HG03103 (cell line): ENCODE data around the gene POLR1D.

Source experiments
- ATAC-seq: cut with Tn5 transposase; IDR thresholded peaks from one replicate; pipeline ENCODE4 v1.9.1; 2021; ENCODE audit warnings: low read depth; ENCODE audit not compliant: unreplicated experiment

The POLR1D gene, protein sequence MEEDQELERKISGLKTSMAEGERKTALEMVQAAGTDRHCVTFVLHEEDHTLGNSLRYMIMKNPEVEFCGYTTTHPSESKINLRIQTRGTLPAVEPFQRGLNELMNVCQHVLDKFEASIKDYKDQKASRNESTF

GRCh38 chr13:27621366-27622101 is at the start of gene POLR1D:
POLR1D (plus strand) TSS chr13:27621892; CDS start chr13:27621984, 92 bp downstream.
- ATAC-seq, result peak; percentile 49

- no peak for ATAC-seq
Measured at GRCh38 chr13:27572234-27572901, 49.3 kb upstream of the POLR1D start.

- ATAC-seq, result no peak
Measured at GRCh38 chr13:27573265-27573664, 48.4 kb upstream of the POLR1D start.

GRCh38 chr13:27574661-27575060 is 47.0 kb upstream of the POLR1D start:
- ATAC-seq, result no peak

DNA sequence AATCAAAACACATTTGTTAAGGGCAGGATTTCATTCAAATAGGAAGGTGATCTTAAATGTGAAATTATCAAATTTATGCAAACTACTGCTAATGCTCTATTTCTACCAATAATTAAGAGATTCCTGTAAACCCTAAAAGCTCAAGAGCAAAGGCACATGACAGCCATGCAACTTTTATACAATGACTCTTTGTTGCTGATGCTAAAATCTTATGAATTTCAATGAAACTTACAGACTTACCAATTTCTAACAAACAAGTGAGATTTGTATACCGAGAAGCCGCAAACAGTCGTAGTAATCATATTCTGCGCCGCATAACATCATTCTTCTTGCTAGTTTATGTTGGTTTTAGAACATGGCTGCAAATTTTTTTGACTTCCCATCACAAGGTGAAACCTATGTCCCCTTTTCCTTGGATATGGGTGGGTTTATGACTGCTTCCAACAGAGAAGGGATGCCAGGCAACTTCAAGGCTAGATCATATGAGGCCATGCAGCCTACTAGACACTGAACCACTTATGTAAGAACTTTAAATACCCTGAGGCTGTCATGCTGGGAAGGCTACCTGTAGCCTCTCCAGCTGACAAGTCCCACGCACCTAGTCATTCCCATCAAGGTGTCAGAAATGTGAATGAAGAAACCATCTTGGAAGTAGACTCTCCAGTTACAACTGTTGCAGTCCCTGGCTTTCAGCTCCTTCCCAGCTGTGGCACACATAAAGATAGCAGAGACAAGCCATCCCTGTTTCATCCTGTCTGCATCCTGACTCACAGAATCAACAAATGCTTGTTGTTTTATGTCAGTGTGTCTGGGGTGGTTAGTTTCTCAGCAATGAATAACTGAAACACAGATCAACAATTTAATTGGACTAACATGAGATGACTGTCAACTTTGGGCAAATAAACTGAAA is 43.3 kb upstream of the POLR1D start:
- no peak for ATAC-seq

DNA sequence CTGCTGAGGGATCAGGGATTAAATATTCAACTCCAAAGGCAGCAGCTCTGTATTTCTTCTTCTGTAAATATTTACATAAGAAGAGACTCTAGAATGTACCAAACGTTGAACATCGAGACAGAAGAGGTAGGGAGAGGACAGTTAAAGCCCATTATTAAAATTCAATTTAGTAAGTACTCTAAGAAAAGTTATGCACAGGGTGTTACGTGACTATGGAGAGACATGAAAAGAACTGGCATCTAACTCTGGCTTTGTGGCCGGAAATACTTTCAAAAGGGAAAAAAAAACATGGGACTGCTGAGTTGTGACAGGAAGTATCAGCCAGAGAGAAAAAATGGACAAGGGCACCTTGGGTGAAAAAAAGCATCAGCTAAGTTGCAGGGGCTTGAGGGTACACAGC is 38.0 kb upstream of the POLR1D start:
- no peak for ATAC-seq

DNA sequence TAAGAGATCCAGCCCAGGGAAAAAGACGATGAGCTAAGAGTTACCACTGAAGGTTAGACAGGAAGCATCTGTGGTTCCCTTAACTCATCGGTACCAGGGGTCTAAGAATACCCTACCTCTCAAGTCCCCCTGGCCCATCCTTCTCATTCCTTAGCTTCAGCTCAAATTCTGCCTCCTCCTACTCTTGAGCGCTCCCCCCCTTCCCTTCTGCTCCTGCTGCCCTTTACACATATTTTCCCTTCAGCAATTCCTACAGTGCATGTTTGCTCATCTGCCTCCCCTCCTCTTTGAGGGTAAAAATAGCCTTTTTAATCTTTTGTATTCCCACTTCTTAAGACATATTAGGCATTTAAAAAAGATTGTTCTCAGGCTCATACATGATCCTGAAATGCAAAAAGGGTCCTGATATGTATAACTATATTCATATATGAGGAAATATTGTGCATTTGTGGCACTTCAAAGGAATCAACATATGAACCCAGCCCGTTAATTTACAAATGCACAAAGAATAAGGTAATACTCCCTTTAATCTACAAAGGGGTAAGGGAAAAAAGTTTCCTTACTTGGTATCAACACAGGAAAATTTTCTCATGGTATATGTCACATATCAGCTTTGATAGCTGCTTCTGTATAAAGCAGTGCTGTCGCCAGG is 34.5 kb upstream of the POLR1D start:
- no peak for ATAC-seq

GRCh38 chr13:27588405-27588804 is 33.3 kb upstream of the POLR1D start:
- ATAC-seq, result no peak

- ATAC-seq, result no peak
Measured at GRCh38 chr13:27592865-27593264, 28.8 kb upstream of the POLR1D start.

DNA sequence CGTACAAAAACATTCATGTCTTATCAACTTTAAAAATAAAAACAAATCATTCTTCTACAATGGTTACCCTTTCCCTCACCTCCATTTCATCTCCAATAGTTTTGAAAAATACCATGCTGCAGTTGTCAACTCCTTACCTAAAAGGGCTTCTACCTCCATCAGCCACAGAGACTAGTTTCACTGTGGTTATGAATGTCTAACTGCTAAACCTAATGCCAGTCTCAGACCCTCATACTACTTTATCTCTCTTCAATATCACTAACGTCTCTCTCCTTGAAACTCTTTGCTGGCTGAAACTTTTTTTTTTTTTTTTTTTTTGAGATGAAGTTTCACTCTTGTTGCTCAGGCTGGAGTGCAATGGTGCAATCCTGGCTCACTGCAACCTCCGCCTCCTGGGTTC is 28.4 kb upstream of the POLR1D start:
- ATAC-seq, result no peak

GRCh38 chr13:27595055-27595811 is 26.5 kb upstream of the POLR1D start:
- no peak for ATAC-seq

- ATAC-seq, result no peak
Measured at GRCh38 chr13:27599096-27599495, 22.6 kb upstream of the POLR1D start.

DNA sequence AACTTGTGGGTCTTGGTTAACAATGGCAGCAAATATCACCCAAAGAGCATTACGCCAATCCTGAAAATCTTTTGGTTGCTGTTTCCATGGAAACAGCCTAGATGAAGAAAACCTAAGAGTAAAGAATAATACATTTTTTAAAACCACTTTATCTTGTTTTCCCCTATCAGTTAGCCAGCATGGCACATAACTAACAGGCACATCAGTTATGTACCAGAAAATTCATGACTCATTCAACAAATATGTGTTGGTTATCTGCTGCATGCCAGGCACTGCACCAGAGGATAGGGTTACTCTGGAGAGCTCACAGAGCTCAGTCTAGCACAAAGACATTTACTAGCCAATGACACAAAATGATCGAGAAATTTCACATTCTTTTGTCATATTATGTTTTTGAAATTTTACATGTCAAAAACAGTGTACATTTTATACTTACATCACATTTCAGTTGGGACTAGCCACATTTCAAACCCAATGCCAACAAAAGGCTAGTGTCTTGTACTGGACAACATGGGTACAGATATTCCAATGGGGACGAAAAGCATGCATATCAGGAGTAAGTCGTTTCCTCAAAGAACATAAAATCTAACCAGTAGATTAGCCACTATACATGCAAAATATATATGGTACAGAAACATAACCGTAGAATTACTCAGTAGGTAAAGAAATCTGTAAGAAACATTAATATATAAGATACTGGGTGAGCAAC is 21.7 kb upstream of the POLR1D start:
- ATAC-seq, result no peak

DNA sequence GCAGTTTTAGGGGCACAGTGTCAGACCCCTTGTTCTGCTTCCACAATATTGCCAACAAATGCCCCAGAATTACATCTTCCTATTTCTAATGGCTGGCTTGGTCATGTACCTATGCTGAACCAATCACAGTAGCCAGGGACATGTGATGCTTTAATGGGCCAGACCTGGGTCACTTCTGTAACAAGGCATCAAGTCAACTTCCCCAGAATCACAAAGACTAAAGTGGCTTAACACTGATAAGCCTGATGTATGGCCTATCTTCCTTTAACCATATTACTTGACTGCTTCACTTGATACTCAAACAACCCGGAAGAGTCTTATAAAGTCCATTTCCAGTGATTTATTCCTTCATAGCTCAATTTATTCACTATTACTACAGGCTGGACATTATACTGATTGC is 21.0 kb upstream of the POLR1D start:
- ATAC-seq, result no peak

- no peak for ATAC-seq
Measured at GRCh38 chr13:27601208-27601607, 20.5 kb upstream of the POLR1D start.

- no peak for ATAC-seq
Measured at GRCh38 chr13:27601803-27602202, 19.9 kb upstream of the POLR1D start.

GRCh38 chr13:27605099-27605498 is 16.6 kb upstream of the POLR1D start:
- ATAC-seq, result no peak

GRCh38 chr13:27605610-27606200 is 16.0 kb upstream of the POLR1D start:
- no peak for ATAC-seq

GRCh38 chr13:27607125-27607524 is 14.6 kb upstream of the POLR1D start:
- ATAC-seq, result no peak
